ENCODE results near the gene SDSL. TPM values are rescaled to one million over a fixed set of nuclear protein-coding genes. Genes with fewer than 3 reads are reported as not detected.

Gene SDSL
- total and polyA plus RNA-seq, 2 of the 13 experiments (the other 11 are each of a cell fraction or from before 2014, with no cell fraction given) = 1.2 to 1.7 TPM

DNA sequence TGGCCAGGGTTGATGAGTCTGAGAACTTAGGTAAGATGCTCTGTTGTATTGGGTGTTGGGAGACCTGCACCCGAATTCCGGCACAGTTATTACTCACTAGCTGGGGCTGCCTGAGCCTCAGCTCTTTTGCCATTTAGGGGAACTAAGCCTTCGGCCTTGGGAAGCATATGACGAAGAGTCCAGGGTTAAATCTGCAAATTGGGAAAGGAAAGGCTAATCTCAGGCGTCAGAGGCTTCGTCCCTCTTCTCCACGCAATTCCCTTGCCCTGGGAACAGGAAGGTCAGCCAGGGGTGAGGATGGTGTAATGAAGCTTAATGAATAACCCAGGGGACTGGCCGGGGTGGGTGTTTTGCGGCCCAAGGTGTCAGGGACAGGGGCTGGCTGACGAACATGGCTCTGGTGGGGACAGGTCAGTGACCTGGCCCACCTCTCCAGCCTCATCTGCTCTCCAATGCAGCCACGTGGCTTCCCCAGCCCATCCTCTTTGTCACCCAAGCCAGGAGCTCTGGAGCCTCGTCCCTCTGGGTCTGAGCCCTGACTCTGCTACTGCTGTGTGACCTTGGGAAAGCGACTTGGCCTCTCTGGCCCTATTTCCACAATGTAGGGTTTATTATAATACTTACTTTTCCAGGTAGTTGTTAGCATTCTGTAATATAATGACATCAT lies 3.8 kb upstream of the SDSL start (continued):
- no peak for TF ChIP-seq MTF2 (CRISPR knock-in tag; IDR thresholded peaks at IDR 0.05; ENCODE audit: borderline replicate concordance)
- TF ChIP-seq, protein P1, sequence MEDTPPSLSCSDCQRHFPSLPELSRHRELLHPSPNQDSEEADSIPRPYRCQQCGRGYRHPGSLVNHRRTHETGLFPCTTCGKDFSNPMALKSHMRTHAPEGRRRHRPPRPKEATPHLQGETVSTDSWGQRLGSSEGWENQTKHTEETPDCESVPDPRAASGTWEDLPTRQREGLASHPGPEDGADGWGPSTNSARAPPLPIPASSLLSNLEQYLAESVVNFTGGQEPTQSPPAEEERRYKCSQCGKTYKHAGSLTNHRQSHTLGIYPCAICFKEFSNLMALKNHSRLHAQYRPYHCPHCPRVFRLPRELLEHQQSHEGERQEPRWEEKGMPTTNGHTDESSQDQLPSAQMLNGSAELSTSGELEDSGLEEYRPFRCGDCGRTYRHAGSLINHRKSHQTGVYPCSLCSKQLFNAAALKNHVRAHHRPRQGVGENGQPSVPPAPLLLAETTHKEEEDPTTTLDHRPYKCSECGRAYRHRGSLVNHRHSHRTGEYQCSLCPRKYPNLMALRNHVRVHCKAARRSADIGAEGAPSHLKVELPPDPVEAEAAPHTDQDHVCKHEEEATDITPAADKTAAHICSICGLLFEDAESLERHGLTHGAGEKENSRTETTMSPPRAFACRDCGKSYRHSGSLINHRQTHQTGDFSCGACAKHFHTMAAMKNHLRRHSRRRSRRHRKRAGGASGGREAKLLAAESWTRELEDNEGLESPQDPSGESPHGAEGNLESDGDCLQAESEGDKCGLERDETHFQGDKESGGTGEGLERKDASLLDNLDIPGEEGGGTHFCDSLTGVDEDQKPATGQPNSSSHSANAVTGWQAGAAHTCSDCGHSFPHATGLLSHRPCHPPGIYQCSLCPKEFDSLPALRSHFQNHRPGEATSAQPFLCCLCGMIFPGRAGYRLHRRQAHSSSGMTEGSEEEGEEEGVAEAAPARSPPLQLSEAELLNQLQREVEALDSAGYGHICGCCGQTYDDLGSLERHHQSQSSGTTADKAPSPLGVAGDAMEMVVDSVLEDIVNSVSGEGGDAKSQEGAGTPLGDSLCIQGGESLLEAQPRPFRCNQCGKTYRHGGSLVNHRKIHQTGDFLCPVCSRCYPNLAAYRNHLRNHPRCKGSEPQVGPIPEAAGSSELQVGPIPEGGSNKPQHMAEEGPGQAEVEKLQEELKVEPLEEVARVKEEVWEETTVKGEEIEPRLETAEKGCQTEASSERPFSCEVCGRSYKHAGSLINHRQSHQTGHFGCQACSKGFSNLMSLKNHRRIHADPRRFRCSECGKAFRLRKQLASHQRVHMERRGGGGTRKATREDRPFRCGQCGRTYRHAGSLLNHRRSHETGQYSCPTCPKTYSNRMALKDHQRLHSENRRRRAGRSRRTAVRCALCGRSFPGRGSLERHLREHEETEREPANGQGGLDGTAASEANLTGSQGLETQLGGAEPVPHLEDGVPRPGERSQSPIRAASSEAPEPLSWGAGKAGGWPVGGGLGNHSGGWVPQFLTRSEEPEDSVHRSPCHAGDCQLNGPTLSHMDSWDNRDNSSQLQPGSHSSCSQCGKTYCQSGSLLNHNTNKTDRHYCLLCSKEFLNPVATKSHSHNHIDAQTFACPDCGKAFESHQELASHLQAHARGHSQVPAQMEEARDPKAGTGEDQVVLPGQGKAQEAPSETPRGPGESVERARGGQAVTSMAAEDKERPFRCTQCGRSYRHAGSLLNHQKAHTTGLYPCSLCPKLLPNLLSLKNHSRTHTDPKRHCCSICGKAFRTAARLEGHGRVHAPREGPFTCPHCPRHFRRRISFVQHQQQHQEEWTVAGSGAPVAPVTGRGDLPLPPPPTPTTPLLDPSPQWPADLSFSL (CRISPR knock-in tag; IDR thresholded peaks at IDR 0.05) = no peak; the same call in 1 of the 2 replicates
- no peak for TF ChIP-seq ZNF138 (CRISPR knock-in tag; IDR thresholded peaks at IDR 0.05; ENCODE audit: low read depth)
- TF ChIP-seq NKX3-1 (CRISPR knock-in tag; IDR thresholded peaks at IDR 0.05) = no peak
- TF ChIP-seq ZNF530 (CRISPR knock-in tag; IDR thresholded peaks at IDR 0.05; ENCODE audit: low read depth) = no peak
- peak; percentile 53; the same call in 1 of the 2 replicates for TF ChIP-seq ZBTB7B (CRISPR knock-in tag; IDR thresholded peaks at IDR 0.05)
- no peak for TF ChIP-seq ZNF326 (CRISPR knock-in tag; IDR thresholded peaks at IDR 0.05; ENCODE audit: borderline replicate concordance)
- TF ChIP-seq, protein P2, sequence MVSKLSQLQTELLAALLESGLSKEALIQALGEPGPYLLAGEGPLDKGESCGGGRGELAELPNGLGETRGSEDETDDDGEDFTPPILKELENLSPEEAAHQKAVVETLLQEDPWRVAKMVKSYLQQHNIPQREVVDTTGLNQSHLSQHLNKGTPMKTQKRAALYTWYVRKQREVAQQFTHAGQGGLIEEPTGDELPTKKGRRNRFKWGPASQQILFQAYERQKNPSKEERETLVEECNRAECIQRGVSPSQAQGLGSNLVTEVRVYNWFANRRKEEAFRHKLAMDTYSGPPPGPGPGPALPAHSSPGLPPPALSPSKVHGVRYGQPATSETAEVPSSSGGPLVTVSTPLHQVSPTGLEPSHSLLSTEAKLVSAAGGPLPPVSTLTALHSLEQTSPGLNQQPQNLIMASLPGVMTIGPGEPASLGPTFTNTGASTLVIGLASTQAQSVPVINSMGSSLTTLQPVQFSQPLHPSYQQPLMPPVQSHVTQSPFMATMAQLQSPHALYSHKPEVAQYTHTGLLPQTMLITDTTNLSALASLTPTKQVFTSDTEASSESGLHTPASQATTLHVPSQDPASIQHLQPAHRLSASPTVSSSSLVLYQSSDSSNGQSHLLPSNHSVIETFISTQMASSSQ (IDR thresholded peaks at IDR 0.05; ENCODE audit: low read depth) = peak; percentile 95
- TF ChIP-seq, protein P2 (CRISPR knock-in tag; IDR thresholded peaks at IDR 0.05; ENCODE audit: borderline replicate concordance) = peak; percentile 98
- TF ChIP-seq SNAI1 (CRISPR knock-in tag; IDR thresholded peaks at IDR 0.05; ENCODE audit: borderline replicate concordance) = no peak
- no peak for TF ChIP-seq TARDBP (CRISPR knock-in tag; IDR thresholded peaks at IDR 0.05)
- TF ChIP-seq NFIC (IDR thresholded peaks at IDR 0.05; ENCODE audit: low read length) = no peak
- no peak for TF ChIP-seq ZNF598 (CRISPR knock-in tag; IDR thresholded peaks at IDR 0.05; ENCODE audit: borderline replicate concordance)
- TF ChIP-seq CHD2 (IDR thresholded peaks at IDR 0.05; ENCODE audit: low read depth, low read length) = no peak
- TF ChIP-seq TBP (CRISPR knock-in tag; IDR thresholded peaks at IDR 0.05) = no peak
- TF ChIP-seq, protein P3, sequence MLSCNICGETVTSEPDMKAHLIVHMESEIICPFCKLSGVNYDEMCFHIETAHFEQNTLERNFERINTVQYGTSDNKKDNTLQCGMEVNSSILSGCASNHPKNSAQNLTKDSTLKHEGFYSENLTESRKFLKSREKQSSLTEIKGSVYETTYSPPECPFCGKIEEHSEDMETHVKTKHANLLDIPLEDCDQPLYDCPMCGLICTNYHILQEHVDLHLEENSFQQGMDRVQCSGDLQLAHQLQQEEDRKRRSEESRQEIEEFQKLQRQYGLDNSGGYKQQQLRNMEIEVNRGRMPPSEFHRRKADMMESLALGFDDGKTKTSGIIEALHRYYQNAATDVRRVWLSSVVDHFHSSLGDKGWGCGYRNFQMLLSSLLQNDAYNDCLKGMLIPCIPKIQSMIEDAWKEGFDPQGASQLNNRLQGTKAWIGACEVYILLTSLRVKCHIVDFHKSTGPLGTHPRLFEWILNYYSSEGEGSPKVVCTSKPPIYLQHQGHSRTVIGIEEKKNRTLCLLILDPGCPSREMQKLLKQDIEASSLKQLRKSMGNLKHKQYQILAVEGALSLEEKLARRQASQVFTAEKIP (CRISPR knock-in tag; IDR thresholded peaks at IDR 0.05; ENCODE audit: borderline replicate concordance) = no peak
- TF ChIP-seq ZNF782 (CRISPR knock-in tag; IDR thresholded peaks at IDR 0.05; ENCODE audit: borderline replicate concordance) = no peak
- TF ChIP-seq ZNF615 (CRISPR knock-in tag; IDR thresholded peaks at IDR 0.05; ENCODE audit: borderline replicate concordance) = no peak
